Measurements from ENCODE around the gene PIP5K1C. TPM values are rescaled to one million over a fixed set of nuclear protein-coding genes. Genes with fewer than 3 reads are reported as not detected.

PIP5K1C gene
- total RNA-seq, 2 experiments from 2014 or later = 12.9 to 14.8 TPM

GRCh38 chr19:3725640-3726310, 25.5 kb upstream of the PIP5K1C start:
- Mint-ChIP-seq H3K9me3 (no peaks in the 10 kb centered on the region), H3K4me1 (peaks cover 11% of the 10 kb centered on the region), H3K4me3 (no peak overlapping the region), H3K27me3 (peaks cover 22% of the 10 kb centered on the region), H3K36me3 (no peaks in the 10 kb centered on the region), H3K27ac (no peak overlapping the region)
- DNase-seq = no peak

- Mint-ChIP-seq H3K36me3 (no peaks in the 10 kb centered on the region), H3K4me3 (no peak overlapping the region), H3K4me1 (peaks cover 11% of the 10 kb centered on the region), H3K27ac (no peak overlapping the region), H3K9me3 (no peaks in the 10 kb centered on the region), H3K27me3 (peaks cover 29% of the 10 kb centered on the region)
- DNase-seq = no peak
Observed at GRCh38 chr19:3725121-3725520, 24.9 kb upstream of the PIP5K1C start.

GRCh38 chr19:3723883-3724282, 23.6 kb upstream of the PIP5K1C start:
- Mint-ChIP-seq H3K27me3 (peaks cover 40% of the 10 kb centered on the region), H3K36me3 (no peaks in the 10 kb centered on the region), H3K9me3 (no peaks in the 10 kb centered on the region), H3K4me3 (no peak overlapping the region), H3K4me1 (peaks cover 11% of the 10 kb centered on the region), H3K27ac (no peak overlapping the region)
- DNase-seq = no peak

- H3K36me3 Mint-ChIP-seq = no peaks in the 10 kb centered on the region
- no peak for DNase-seq
- no peaks in the 10 kb centered on the region for H3K9me3 Mint-ChIP-seq
- peaks cover 11% of the 10 kb centered on the region for H3K4me1 Mint-ChIP-seq
- H3K4me3 Mint-ChIP-seq = no peak overlapping the region
- H3K27me3 Mint-ChIP-seq = peaks cover 43% of the 10 kb centered on the region
- no peak overlapping the region for H3K27ac Mint-ChIP-seq
Observed at GRCh38 chr19:3723110-3723488, 22.8 kb upstream of the PIP5K1C start.

GRCh38 chr19:3722443-3723109, 22.3 kb upstream of the PIP5K1C start:
- no peaks in the 10 kb centered on the region for H3K36me3 Mint-ChIP-seq
- no peak overlapping the region for H3K27ac Mint-ChIP-seq
- DNase-seq = no peak
- peak overlapping the region; percentile 32 for H3K4me3 Mint-ChIP-seq
- H3K9me3 Mint-ChIP-seq = no peaks in the 10 kb centered on the region
- H3K4me1 Mint-ChIP-seq = peaks cover 11% of the 10 kb centered on the region
- peaks cover 43% of the 10 kb centered on the region for H3K27me3 Mint-ChIP-seq

- no peak overlapping the region for H3K27ac Mint-ChIP-seq
- no peaks in the 10 kb centered on the region for H3K9me3 Mint-ChIP-seq
- peaks cover 11% of the 10 kb centered on the region for H3K4me1 Mint-ChIP-seq
- no peaks in the 10 kb centered on the region for H3K36me3 Mint-ChIP-seq
- DNase-seq = no peak
- peaks cover 43% of the 10 kb centered on the region for H3K27me3 Mint-ChIP-seq
- H3K4me3 Mint-ChIP-seq = peak overlapping the region; percentile 32
Observed at GRCh38 chr19:3721887-3722442, 21.7 kb upstream of the PIP5K1C start.

- peaks cover 43% of the 10 kb centered on the region for H3K27me3 Mint-ChIP-seq
- H3K4me1 Mint-ChIP-seq = peaks cover 11% of the 10 kb centered on the region
- peak overlapping the region; percentile 40 for H3K4me3 Mint-ChIP-seq
- no peak overlapping the region for H3K27ac Mint-ChIP-seq
- H3K36me3 Mint-ChIP-seq = no peaks in the 10 kb centered on the region
- DNase-seq = peak; percentile 89
- no peaks in the 10 kb centered on the region for H3K9me3 Mint-ChIP-seq
Observed at GRCh38 chr19:3721131-3721886, 21.0 kb upstream of the PIP5K1C start.

GRCh38 chr19:3720349-3720917, 20.2 kb upstream of the PIP5K1C start:
- no peak overlapping the region for H3K27ac Mint-ChIP-seq
- no peaks in the 10 kb centered on the region for H3K9me3 Mint-ChIP-seq
- no peak for DNase-seq
- peaks cover 11% of the 10 kb centered on the region for H3K4me1 Mint-ChIP-seq
- H3K36me3 Mint-ChIP-seq = no peaks in the 10 kb centered on the region
- peaks cover 43% of the 10 kb centered on the region for H3K27me3 Mint-ChIP-seq
- no peak overlapping the region for H3K4me3 Mint-ChIP-seq

GRCh38 chr19:3719868-3720267, 19.6 kb upstream of the PIP5K1C start:
- no peaks in the 10 kb centered on the region for H3K36me3 Mint-ChIP-seq
- no peak overlapping the region for H3K27ac Mint-ChIP-seq
- no peak overlapping the region for H3K4me3 Mint-ChIP-seq
- no peaks in the 10 kb centered on the region for H3K9me3 Mint-ChIP-seq
- peaks cover 43% of the 10 kb centered on the region for H3K27me3 Mint-ChIP-seq
- H3K4me1 Mint-ChIP-seq = peaks cover 7% of the 10 kb centered on the region
- no peak for DNase-seq

GRCh38 chr19:3716147-3716668, 15.9 kb upstream of the PIP5K1C start:
- H3K36me3 Mint-ChIP-seq = no peaks in the 10 kb centered on the region
- H3K27ac Mint-ChIP-seq = no peak overlapping the region
- no peaks in the 10 kb centered on the region for H3K9me3 Mint-ChIP-seq
- no peak for DNase-seq
- peaks cover 26% of the 10 kb centered on the region for H3K27me3 Mint-ChIP-seq
- peaks cover 5% of the 10 kb centered on the region for H3K4me1 Mint-ChIP-seq
- no peak overlapping the region for H3K4me3 Mint-ChIP-seq

- Mint-ChIP-seq H3K27me3 (peaks cover 10% of the 10 kb centered on the region), H3K36me3 (no peaks in the 10 kb centered on the region), H3K4me3 (no peak overlapping the region), H3K27ac (no peak overlapping the region), H3K9me3 (no peaks in the 10 kb centered on the region), H3K4me1 (peaks cover 5% of the 10 kb centered on the region)
- no peak for DNase-seq
Observed at GRCh38 chr19:3712663-3713611, 12.7 kb upstream of the PIP5K1C start.

- no peaks in the 10 kb centered on the region for H3K36me3 Mint-ChIP-seq
- peaks cover 5% of the 10 kb centered on the region for H3K4me1 Mint-ChIP-seq
- H3K4me3 Mint-ChIP-seq = no peak overlapping the region
- H3K27ac Mint-ChIP-seq = no peak overlapping the region
- no peaks in the 10 kb centered on the region for H3K9me3 Mint-ChIP-seq
- no peak for DNase-seq
- peaks cover 19% of the 10 kb centered on the region for H3K27me3 Mint-ChIP-seq
Observed at GRCh38 chr19:3710265-3710812, 10.1 kb upstream of the PIP5K1C start.

GRCh38 chr19:3708207-3708931, 8.1 kb upstream of the PIP5K1C start, which contains the start of gene TJP3:
TSS of gene TJP3 (plus strand) at chr19:3708384. CDS start at chr19:3728433, 20,049 bp downstream.
- peaks cover 27% of the 10 kb centered on the region for H3K27me3 Mint-ChIP-seq
- DNase-seq = no peak
- H3K4me1 Mint-ChIP-seq = peaks cover 5% of the 10 kb centered on the region
- H3K36me3 Mint-ChIP-seq = no peaks in the 10 kb centered on the region
- H3K4me3 Mint-ChIP-seq = no peak within 1 kb of the TSS
- H3K27ac Mint-ChIP-seq = no peak within 1 kb of the TSS
- H3K9me3 Mint-ChIP-seq = no peaks in the 10 kb centered on the region
